Tibial nerve (tissue), 3 donors: Measurements from ENCODE around the gene BCAS3.

ENCODE experiments used
- POLR2A ChIP-seq, 2 donors: fragments of 450-650 bp; IDR thresholded peaks; one replicate each; pipeline ENCODE4 v1.6.1; 2017; ENCODE audit warnings: antibody characterized with exemption in 2 of 2, mild to moderate bottlenecking in 2 of 2, moderate library complexity in 2 of 2
- TF ChIP-seq, protein P1 (sequence below), 5 experiments: fragments of 200-600 bp in 3 of 5; fragments of 450-650 bp in 2 of 5; sonication (generic) in 3 of 5; IDR thresholded peaks; one replicate each; pipeline ENCODE4 v1.5.1; 2016 to 2019; ENCODE audit warnings: antibody characterized with exemption in 5 of 5, mild to moderate bottlenecking in 3 of 5, moderate library complexity in 2 of 5

DNA sequence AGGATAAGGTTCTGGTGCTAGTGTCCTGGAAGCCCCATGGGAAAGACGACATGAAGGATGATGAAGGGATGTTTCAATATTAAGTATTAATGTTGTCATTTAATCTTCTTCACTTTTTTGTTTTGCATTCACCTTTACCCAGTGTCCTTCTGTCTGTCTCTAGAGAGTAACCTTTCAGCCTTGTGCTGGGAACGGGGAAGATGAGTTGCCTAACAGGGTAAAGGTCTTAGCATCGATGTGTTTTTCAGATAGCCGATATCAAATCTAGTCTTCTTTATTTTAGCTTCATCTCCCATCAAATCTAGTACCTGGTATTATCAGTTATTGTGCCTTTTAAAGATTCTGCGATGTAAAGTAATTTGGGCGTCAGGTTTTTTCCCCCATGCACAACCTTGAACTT, 125.4 kb downstream of the BCAS3 start:
- TF ChIP-seq, protein P1, sequence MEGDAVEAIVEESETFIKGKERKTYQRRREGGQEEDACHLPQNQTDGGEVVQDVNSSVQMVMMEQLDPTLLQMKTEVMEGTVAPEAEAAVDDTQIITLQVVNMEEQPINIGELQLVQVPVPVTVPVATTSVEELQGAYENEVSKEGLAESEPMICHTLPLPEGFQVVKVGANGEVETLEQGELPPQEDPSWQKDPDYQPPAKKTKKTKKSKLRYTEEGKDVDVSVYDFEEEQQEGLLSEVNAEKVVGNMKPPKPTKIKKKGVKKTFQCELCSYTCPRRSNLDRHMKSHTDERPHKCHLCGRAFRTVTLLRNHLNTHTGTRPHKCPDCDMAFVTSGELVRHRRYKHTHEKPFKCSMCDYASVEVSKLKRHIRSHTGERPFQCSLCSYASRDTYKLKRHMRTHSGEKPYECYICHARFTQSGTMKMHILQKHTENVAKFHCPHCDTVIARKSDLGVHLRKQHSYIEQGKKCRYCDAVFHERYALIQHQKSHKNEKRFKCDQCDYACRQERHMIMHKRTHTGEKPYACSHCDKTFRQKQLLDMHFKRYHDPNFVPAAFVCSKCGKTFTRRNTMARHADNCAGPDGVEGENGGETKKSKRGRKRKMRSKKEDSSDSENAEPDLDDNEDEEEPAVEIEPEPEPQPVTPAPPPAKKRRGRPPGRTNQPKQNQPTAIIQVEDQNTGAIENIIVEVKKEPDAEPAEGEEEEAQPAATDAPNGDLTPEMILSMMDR (IDR thresholded peaks at IDR 0.05), result no peak
- TF ChIP-seq POLR2A (IDR thresholded peaks at IDR 0.05), result no peak
